ENCODE results near the gene PDCD4.

PDCD4 gene

DNA sequence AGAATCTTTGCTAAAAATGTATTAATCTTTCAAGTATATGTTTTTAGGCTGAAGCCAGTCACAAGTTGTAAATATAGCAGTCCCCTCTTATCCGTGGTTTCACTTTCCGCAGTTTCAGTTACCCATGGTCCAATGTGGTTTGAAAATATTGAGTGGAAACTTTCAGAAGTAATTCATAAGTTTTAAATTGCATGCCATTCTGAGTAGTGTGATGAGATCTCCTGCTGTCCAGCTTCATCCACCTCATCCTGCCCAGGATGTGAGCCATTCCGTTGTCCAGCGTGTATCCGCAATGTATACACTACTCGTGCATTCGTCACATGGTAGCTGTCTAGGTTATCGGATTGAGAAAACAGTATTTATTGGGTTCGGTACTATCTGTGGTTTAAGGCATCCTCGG lies 12.2 kb downstream of the PDCD4 start:
- H3K36me3 ChIP-seq (ENCODE audit: low read depth) = peaks cover 86% of the 10 kb centered on the region
- no peak for DNase-seq (ENCODE audit: low spot score)

DNA sequence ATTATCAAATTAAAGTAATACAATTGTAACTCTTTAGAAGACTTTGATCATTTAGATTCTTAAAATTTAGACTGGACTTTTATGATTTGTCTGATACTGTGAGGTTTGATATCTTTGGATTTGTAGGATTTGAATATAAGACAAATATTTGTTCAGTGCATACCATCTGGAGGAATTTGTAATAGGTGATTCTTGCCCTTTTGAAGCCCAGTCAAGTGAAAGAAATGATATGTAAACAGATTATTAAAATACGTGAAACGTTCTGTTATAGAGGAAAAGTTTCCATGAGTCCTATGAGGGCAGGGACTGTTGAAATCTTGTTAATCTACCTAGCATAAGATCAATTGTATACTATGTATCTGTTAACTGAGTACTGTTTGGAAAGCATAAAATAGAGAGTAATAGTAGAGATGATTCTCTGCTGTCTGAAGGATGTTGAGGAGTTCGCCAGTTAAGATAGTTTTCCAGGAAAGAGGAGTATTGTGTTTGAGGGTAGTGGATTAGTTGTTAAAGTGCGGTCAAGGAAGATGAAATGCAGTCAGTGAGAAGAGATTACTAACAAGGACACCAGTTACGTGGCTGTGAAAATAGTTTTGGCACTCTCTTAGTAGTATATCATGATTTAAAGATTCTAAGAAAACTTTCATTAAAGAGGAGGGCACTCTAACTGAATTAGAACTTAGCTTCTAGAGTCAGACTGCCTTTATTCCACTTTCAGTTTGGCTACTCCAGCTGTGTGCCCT lies 14.4 kb downstream of the PDCD4 start:
- H3K4me3 ChIP-seq (ENCODE audit: severe bottlenecking) = no peak overlapping the region
- H3K27ac ChIP-seq (ENCODE audit: poor library complexity, severe bottlenecking) = no peak overlapping the region
- DNase-seq (ENCODE audit: low spot score) (no peak), ATAC-seq (ENCODE audit: low read depth) (no peak)
- no peaks in the 10 kb centered on the region for H3K9me3 ChIP-seq (ENCODE audit: severe bottlenecking)
- no peaks in the 10 kb centered on the region for H3K27me3 ChIP-seq (ENCODE audit: insufficient read depth, poor library complexity, severe bottlenecking)
- TF ChIP-seq, protein P1, sequence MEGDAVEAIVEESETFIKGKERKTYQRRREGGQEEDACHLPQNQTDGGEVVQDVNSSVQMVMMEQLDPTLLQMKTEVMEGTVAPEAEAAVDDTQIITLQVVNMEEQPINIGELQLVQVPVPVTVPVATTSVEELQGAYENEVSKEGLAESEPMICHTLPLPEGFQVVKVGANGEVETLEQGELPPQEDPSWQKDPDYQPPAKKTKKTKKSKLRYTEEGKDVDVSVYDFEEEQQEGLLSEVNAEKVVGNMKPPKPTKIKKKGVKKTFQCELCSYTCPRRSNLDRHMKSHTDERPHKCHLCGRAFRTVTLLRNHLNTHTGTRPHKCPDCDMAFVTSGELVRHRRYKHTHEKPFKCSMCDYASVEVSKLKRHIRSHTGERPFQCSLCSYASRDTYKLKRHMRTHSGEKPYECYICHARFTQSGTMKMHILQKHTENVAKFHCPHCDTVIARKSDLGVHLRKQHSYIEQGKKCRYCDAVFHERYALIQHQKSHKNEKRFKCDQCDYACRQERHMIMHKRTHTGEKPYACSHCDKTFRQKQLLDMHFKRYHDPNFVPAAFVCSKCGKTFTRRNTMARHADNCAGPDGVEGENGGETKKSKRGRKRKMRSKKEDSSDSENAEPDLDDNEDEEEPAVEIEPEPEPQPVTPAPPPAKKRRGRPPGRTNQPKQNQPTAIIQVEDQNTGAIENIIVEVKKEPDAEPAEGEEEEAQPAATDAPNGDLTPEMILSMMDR (IDR thresholded peaks at IDR 0.05; ENCODE audit: poor library complexity, severe bottlenecking) = no peak
- no peaks in the 10 kb centered on the region for H3K4me1 ChIP-seq (ENCODE audit: insufficient read depth, poor library complexity, severe bottlenecking)
- peaks cover 92% of the 10 kb centered on the region for H3K36me3 ChIP-seq (ENCODE audit: low read depth)

More for the DNA sequence above, 12.2 kb downstream of the PDCD4 start:
- Histone ChIP-seq H3K9me3 (ENCODE audit: severe bottlenecking) (no peaks in the 10 kb centered on the region), H3K27me3 (ENCODE audit: insufficient read depth, poor library complexity, severe bottlenecking) (no peaks in the 10 kb centered on the region), H3K27ac (ENCODE audit: poor library complexity, severe bottlenecking) (no peak overlapping the region), H3K4me1 (ENCODE audit: insufficient read depth, poor library complexity, severe bottlenecking) (no peaks in the 10 kb centered on the region), H3K4me3 (ENCODE audit: severe bottlenecking) (no peak overlapping the region)
- TF ChIP-seq, protein P1 (IDR thresholded peaks at IDR 0.05; ENCODE audit: poor library complexity, severe bottlenecking) = no peak
- 0 out of 3 replicates have a peak, but pooled peaks have one; percentile 40 for ATAC-seq (ENCODE audit: low read depth)

DNA sequence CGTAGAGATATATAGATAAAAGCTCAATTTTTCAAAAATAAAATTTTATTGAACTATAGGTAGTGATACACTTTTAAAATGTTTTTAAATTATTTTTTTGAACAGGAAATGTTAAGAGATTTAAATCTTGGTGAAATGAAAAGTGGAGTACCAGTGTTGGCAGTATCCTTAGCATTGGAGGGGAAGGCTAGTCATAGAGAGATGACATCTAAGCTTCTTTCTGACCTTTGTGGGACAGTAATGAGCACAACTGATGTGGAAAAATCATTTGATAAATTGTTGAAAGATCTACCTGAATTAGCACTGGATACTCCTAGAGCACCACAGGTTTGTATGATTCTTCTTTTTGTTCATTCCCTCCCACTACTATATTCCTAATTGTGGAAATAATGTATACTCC lies 15.8 kb downstream of the PDCD4 start:
- ATAC-seq (ENCODE audit: low read depth) (no peak), DNase-seq (ENCODE audit: low spot score) (no peak)
- no peaks in the 10 kb centered on the region for H3K4me1 ChIP-seq (ENCODE audit: insufficient read depth, poor library complexity, severe bottlenecking)
- no peak overlapping the region for H3K27ac ChIP-seq (ENCODE audit: poor library complexity, severe bottlenecking)
- peaks cover 86% of the 10 kb centered on the region for H3K36me3 ChIP-seq (ENCODE audit: low read depth)
- TF ChIP-seq, protein P1 (IDR thresholded peaks at IDR 0.05; ENCODE audit: poor library complexity, severe bottlenecking) = no peak
- no peaks in the 10 kb centered on the region for H3K9me3 ChIP-seq (ENCODE audit: severe bottlenecking)
- no peak overlapping the region for H3K4me3 ChIP-seq (ENCODE audit: severe bottlenecking)
- H3K27me3 ChIP-seq (ENCODE audit: insufficient read depth, poor library complexity, severe bottlenecking) = no peaks in the 10 kb centered on the region

DNA sequence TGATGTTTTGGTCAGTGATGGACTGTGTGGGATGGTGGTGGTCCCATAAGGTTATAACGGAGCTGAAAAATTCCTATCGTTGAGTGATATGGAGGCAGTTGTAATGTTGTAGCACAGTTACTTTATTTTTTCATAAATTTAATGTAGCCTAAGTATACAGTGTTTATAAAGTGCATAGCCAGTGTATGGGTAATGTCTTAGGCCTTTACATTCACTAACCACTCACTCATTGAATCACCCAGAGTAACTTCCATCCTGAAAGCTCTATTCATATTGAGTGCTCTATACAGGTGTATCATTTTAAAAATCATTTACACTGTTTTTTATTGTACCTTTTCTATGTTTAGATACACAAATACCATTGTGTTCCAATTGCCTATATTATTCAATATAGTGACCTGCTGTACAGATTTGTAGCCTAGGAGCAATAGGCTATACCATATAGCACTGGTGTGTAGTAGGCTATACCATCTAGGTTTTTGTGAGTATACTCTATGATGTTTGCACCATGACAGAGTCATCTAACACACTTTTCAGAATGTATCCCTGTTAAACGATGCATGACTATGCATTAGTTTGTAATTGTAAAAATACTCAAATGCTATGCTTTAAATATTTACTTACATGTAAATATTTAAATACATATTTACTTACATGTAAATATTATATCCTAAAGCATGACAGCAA lies 21.0 kb downstream of the PDCD4 start:
- Histone ChIP-seq H3K4me3 (ENCODE audit: severe bottlenecking) (no peak overlapping the region), H3K4me1 (ENCODE audit: insufficient read depth, poor library complexity, severe bottlenecking) (peaks cover under 1% of the 10 kb centered on the region), H3K27ac (ENCODE audit: poor library complexity, severe bottlenecking) (no peak overlapping the region), H3K27me3 (ENCODE audit: insufficient read depth, poor library complexity, severe bottlenecking) (no peaks in the 10 kb centered on the region), H3K36me3 (ENCODE audit: low read depth) (peaks cover 89% of the 10 kb centered on the region), H3K9me3 (ENCODE audit: severe bottlenecking) (no peaks in the 10 kb centered on the region)
- DNase-seq (ENCODE audit: low spot score) (no peak), ATAC-seq (ENCODE audit: low read depth) (no peak)
- TF ChIP-seq, protein P1 (IDR thresholded peaks at IDR 0.05; ENCODE audit: poor library complexity, severe bottlenecking) = no peak

Measured in RWPE2 (cell line).